NCI-H2107 treated with DMSO at 0.1 percent for 48 hours (cell line): ENCODE results near the gene TMEM132D.
A peak's percentile ranks its signal among the peaks of the same experiment; 100 is the strongest.
"Not testable (repeated sequence)": the region's sequence is repeated elsewhere in the genome, so short reads cannot be mapped to it uniquely, and the experiment has no call there.

Experiments
- DNase-seq: peaks from one replicate; lab custom pipeline; 2025; ENCODE audit not compliant: unreplicated experiment; lab: John Stamatoyannopoulos, UW

TMEM132D gene

DNA sequence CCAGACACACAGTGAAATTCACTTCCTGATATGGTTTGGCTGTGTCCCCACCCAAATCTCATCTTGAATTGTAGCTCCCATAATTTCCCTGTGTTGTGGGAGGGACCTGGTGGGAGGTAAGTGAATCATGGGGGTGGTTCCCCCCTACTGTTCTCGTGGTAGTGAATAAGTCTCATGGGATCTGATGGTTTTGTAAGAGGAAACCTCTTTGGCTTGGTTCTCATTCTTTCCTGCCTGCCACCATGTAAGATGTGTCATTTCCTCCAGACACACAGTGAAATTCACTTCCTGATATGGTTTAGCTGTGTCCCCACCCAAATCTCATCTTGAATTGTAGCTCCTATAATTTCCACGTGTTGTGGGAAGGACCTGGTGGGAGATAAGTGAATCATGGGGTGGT, 354.8 kb downstream of the TMEM132D start:
- DNase-seq: not testable (repeated sequence)

DNA sequence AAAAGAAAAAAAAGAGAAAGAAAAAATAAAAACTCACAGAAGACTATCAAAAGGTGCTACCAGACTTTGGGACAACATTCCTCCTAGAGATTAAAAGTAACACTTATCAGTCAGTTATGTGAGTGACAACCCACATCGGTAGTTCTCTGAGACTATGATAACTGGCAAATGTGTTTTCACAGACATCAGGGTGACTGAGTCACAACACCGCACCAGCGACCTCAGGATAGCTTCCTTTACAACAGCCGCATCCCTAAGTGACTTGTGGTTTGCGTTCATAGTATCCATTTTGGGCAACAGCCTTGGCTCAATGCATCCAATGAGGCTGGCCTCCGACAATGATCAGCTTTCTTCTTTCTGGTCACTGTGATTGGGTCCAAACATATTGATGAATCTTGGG, 359.1 kb downstream of the TMEM132D start:
- DNase-seq: no peak

DNA sequence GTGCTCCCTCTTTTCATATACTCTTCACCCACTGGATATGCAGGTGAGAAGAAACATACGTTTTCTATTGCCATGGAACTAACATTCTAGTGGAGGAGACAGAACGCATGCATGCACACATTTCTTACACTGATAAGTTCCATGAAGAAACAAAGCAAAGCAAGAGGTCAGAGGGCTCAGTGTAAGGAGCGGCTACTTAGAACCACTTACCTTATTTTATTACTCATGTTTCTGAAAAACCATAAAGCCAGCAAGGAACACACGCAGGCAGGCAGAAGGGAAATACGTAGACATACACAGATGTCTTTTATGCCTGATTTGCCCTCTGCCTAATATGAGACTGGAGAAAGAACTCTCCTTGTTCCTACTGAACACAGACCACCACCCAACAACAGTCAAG, 362.9 kb downstream of the TMEM132D start:
- no peak for DNase-seq

DNA sequence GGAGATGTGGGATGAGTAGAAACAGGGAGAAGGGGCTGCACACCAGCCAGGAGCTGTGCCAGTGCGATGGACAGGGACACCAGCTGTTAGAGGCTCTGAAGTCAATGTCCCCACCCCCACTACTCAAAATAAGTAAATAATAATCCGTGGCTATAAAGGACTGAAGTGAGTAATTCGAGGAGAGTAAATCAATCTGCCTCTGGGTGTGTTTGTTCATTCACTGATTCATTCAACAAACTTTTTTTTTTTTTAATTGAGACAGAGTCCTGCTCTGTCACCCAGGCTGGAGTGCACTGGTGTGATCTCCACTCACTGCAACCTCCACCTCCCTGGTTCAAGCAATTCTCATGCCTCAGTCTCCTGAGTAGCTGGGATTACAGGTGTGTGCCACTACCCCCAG, 363.6 kb downstream of the TMEM132D start:
- no peak for DNase-seq

DNA sequence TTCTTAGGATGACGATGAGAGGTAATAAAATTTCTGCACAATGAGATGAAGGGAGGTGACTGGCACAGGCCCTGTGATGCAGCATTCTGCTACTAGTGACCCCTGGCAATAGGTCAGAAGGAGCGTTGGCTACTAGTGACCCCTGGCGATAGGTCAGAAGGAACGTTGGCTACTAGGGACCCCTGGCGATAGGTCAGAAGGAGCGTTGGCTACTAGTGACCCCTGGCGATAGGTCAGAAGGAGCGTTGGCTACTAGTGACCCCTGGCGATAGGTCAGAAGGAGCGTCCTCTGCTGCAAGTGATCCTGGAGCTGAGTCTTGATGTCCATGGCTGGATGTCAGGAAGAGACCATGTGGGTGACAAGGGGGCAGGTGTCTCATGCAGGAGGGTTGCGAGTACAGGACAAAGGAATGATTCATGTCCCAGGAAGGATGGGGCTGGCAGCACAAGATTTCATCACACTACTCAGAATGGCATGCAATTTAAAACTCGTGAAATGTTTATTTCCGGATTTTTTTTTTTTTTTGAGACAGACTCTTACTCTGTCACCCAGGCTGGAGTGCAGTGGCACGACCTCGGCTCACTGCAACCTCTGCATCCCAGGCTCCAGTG, 365.0 kb downstream of the TMEM132D start:
- not testable (repeated sequence) for DNase-seq

DNA sequence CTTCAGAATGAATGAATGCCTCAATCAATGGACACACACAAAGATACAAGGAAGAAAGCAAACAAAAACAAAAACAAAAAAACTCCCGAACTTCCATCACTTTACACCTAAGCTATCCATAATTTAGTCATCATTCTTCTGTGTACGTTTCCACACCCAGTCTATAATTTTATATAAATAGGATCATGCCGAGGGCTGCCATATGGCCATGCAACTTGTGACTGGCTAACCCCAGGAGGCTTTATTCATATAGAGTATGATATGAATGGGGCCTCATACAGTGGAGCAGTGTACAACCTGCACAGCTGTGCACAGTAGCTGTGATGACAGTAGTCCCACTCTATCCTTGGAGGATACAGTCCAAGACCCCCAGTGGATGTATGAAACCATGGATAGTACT, 365.7 kb downstream of the TMEM132D start:
- no peak for DNase-seq

DNA sequence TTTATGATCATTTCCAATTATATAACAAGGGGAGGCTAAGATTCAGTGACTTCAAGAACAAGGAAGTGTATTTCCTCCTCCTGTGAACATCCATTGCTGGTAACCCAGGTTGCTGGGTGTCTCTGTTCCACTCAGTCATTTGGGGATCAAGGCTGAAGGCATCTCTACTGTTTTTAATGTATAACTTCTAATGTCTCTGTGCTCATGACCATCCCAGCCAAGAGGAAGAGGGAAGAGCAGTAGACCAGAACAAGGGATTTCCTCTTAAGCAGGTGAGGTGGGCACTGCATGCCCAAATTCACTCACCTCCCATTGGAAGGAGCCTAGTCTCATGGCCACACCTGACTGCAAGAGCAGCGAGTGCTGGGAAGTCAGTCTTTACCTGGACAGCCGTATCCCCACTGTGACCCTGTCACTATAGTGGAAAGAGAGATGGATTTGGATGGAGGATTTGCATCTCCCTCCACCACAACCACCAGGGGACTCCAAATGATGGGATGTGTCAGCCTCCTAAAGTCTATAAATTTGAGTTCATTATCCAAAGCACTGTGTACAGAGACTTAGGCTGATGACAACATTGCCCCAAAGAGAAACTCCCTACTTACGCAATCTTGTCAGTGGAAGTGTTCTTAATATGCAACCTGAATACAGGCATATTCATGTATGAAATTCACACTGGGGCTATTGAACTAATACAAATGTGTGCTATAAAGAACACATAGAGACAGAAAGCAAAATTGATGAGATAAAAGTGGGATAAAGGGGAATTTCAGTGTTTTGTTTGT, 368.7 kb downstream of the TMEM132D start:
- no peak for DNase-seq

DNA sequence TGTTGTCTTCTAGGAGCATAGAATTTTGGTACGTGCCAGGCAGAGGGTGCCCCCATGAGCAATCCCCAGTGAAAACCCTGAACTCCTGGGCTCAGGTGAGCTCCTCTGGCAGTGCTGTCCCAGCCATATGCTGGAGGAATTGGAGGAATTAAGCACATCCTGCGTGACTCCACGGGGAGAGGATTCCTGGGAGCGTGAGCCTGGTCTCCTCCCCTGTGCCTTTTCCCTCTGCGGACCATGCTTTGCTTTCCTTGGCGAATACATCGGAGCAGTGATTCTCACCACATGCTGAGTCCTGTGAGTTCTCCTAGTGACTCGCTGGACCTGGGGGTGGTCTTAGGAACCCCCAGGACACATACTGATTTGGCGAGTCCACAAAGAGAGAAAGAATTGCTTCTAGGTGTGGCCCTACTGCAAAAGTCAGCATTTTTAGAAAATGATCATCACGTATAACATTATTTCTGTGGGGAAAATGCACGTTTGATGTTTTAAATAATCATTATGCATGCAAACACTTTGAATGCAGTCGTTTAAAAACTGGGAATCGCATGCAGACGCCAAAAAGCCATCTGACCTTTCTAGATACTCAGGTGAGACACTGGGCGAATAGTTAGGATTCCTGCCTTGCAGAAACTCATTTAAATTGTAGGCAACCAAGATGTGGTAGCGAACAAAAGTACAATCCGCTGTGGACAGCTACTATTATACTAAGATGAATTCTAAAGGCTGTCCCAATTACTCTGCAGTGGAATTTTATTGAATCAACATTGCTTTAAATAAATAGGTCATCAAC, 370.9 kb downstream of the TMEM132D start:
- DNase-seq: no peak

DNA sequence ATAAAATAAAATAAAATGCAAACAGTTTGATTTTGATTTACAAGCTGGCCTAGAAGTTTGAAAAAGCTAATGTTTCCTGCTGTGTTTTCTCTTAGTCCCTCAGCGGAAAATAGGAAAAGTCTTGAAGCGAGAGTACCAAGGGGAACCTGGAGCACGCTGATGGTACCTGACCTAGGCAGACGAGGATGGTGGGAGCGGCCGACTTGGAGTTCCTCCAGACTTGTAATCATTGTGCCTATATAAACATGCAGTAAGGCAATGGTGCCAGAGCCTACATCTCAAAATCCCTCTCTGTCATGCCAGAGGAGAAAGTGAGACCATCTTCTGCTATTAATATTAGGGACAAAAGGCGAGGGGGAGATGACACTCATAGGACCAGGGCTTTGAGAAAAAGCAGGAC, 371.7 kb downstream of the TMEM132D start:
- DNase-seq: no peak

DNA sequence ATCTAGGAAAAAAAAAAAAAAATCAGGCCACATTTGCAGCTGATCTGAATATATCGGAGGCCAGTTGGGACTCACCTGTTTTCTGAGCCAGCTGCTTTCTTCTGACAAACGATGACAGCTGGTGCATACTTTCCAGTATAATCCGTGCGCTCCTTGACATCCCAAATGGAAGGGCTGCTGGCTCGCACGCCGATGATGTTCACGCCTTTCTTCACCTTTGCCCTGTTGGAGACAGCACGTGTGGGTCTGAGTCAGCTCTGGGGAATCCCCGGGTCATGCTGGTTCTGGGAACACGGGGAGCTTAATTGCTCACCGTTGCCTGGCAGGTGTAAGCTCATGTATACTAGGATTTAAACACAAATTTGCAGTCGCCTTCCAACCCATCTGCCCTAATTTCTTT, 372.8 kb downstream of the TMEM132D start:
- peak; percentile 60 for DNase-seq

DNA sequence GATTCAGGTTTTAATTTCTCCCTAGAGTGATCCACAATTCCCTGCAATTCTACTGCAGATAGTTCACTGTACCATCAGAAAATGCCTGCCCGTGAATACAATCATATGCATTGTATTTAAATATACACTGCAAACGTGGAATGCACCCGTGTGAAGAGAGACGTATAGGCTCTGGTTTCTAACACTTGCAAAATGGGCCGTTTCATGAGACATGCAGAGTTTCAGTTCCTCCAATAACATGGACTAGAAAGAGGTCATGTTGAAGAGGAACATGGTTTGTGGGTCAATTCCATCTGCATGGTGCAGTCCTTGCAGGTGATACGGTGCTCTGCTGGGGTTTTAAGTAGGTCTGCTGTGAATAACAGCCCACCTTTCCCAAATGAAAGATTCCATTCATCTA, 373.3 kb downstream of the TMEM132D start:
- DNase-seq: no peak

DNA sequence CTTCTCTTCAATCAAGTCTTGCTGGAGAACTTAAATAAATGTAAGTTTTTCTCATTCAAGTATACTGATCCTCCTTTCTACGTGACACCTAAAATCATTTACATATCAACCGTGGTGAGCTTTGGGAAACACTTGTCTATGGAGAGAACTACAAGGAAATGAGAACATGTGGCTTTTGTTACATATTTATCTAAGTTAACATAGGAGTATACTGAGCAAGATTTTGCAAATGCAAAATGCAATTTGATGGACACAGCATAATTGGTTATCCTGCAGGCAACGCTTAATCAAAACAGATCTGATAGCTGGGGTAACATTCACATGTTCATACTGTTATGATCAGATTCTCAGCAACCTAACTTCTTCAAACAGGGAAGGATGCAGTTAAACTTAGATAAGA, 376.3 kb downstream of the TMEM132D start:
- no peak for DNase-seq

DNA sequence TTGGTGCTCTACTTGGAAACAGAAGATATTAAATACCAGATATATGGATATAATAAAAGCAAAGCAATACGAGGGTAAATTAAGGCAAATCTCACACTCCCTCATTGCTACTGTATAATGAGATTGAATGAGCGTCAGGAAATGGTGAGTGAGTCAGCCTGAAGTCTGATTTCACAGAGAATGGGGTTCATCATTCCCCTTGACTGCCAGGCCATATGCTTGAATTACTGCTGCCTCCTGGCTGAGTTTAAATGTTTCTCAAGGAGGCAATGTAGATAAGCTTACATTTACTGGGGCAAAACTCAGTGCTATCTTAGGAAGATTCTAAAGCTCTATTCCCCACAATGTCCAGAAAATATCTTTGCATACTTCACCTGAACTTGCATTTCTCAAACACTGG, 380.2 kb downstream of the TMEM132D start:
- no peak for DNase-seq

DNA sequence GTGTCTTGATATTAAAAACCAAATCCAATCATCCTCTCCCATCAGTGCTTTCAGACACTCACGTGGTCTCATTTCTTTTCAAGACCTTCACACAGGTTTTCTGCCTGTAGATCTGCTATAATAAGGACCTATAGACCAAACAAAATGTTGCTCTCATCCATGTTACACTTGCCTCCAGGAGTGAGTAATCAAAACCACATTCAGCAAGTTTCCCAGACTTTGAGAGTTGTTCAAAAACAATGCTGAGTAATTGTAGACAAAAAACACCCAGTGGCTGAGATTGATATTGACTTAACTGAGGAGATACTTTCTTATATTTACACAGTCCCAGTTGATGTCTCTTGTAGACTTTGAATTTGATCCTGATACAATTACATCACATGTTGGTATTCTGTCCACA, 383.1 kb downstream of the TMEM132D start:
- no peak for DNase-seq

DNA sequence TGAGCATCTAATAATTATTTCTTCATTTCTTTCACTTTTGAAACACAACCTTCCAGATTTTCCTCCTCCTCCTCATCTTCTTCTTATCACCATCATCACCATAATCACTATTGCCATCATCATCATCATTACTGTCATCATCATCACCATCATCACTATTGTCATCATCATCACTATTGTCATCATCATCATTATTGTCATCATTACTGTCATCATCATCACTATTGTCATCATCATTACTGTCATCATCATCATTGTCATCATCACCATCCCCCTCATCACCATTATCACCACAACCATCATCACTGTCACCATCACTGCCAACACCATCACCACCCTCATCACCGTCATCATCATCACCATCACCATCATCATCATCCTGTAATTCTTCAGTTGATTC, 400.0 kb downstream of the TMEM132D start:
- no peak for DNase-seq

DNA sequence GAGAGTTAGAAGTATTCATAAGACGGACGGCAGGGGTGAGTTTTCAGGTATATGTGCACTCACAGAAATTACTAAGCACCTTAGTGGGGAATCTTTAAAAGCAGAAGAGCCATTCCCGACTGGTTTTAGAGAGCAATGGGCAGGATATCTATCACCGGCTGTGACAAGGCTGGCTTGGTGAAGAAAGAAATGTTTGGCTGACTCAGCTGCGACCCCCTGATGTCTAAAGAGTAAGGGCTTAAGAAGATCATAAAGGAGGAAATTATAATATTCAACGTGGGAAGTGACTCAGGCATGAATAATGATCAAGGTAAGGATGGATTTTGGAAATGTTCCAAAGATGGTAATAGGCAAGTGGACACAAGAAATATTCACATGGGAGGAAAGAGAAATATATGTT, 407.6 kb downstream of the TMEM132D start:
- DNase-seq: no peak

DNA sequence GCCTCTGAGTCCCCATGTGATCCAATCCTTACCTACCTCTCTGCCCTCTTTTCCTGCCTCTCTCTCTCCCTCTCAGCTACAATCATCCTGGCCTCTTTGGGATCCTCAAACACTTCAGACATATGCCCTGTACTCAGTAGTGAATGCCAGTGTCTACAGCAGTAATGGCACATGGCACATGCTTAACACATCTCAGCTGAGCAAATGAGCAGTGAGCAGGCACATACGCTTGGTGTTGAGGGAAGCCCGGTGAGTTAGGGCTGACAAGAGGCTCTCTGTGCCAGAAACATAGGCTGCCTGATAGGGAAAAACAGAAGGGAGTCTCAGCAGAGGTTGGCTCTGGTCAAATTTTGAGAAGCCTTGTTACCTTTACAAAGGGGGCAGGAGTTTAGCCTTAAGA, 409.1 kb downstream of the TMEM132D start:
- no peak for DNase-seq

DNA sequence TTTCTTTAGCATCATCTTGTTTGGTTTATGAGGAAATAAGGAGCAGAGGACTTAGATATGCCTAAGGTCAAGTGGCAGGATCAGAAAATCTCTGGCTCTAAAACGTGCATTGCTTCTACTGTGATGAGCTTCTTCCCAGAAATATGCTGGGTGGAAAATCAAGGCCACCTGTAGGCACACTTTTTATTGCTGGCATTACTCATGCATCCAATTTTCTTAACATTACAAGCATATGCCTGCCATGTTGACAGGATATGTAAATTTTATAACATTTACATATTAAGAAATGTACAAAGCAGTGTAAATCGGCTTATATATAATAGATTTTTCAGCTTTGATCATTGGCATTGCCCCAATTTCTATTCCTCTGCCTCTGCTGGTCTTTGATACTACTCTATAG, 409.6 kb downstream of the TMEM132D start:
- no peak for DNase-seq

DNA sequence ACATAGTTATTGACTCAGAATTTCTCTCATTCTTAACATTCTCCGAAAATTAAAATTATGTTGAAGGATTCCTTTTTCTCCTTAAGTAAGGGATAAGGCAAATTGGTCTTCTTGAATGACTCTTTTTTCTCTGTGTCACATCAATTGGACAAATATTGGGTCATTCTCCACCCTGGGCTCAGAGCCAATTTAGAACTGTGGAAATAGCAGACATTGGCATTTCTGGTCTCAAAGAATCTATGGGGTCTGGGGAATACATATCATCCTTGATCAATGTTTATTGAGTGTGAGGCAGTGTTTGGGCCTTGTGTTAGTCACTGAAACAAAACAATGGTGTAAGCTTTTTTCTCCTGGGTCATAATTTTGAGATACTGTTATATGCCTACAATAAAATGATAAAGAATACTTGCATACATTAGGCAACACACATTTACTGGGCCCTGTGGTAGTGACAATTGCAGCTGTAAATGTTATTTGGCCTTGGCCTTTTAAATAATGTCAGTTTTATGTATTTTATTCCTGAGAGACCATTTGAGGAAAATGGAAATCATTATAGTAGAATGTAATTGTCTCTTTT, 414.6 kb downstream of the TMEM132D start:
- no peak for DNase-seq

DNA sequence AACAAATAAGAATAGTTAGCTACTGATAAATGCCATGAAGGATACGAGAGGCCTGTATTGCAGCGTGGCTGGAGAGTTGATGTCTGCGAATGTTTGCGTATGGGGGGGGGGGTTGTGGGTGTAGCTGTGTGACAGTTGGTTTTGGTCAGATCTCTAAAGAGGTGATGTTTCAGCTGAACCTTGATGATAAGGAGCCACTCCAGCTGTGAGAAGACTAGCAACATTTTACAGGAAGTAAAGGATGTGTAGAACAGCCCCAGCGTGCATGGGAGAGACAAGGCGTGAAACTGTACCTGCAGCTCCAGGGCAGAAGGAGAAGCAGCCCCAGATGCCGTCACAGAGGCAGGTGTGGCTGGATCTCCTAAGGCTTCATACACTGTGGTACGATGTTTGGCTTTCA, 416.9 kb downstream of the TMEM132D start:
- DNase-seq: no peak

DNA sequence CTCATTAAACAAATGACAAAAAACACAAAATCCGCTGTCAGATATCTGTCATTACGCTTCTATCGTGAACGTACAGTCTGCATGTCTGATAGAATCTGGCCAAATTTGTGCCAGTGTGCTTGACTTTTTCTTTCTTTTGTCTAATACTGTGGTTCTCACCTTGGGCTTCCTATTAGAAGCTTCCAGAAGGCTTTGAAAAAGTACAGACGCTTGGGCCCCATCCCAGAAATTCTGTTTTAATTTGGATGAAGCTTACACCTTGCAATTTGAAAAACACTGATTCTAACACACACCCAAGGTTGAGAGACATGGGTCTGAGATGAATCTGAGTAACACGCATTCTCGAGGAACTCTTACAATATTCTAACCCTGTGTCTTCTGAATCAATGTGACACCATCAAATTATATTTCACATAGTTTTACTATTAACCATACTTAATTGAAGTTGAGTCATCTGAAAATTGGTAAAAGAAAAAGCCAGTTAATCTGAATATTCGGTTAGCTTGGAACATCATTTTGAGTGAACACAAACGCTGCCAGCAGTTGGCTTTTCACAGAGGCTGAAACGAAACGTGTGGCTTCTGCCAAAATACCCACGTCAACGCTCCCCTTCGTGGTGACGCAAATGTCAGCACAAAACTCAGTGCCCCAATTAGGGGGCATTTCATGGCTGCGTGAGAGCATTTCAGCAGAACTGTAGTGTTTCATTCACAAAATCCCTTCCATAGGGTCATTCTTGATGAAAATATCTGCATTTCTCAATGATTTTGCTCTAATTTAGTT, 420.5 kb downstream of the TMEM132D start:
- no peak for DNase-seq
